Measurements from ENCODE around the gene ATR.

- TF ChIP-seq, protein P1, sequence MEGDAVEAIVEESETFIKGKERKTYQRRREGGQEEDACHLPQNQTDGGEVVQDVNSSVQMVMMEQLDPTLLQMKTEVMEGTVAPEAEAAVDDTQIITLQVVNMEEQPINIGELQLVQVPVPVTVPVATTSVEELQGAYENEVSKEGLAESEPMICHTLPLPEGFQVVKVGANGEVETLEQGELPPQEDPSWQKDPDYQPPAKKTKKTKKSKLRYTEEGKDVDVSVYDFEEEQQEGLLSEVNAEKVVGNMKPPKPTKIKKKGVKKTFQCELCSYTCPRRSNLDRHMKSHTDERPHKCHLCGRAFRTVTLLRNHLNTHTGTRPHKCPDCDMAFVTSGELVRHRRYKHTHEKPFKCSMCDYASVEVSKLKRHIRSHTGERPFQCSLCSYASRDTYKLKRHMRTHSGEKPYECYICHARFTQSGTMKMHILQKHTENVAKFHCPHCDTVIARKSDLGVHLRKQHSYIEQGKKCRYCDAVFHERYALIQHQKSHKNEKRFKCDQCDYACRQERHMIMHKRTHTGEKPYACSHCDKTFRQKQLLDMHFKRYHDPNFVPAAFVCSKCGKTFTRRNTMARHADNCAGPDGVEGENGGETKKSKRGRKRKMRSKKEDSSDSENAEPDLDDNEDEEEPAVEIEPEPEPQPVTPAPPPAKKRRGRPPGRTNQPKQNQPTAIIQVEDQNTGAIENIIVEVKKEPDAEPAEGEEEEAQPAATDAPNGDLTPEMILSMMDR (IDR thresholded peaks at IDR 0.05), result no peak
- TF ChIP-seq POLR2A (IDR thresholded peaks at IDR 0.05), result no peak
Measured at GRCh38 chr3:142450189-142450588, 128.3 kb downstream of the ATR start.

All from body of pancreas (tissue), 4 donors.